Measurements from ENCODE around the gene IFNK. TPM values are rescaled to one million over a fixed set of nuclear protein-coding genes. Genes with fewer than 3 reads are reported as not detected.
A peak's percentile ranks its signal among the peaks of the same experiment; 100 is the strongest.

IFNK gene
- total and polyA plus RNA-seq, 9 donors = 0.16 to 0.22 TPM; not detected in 7

DNA sequence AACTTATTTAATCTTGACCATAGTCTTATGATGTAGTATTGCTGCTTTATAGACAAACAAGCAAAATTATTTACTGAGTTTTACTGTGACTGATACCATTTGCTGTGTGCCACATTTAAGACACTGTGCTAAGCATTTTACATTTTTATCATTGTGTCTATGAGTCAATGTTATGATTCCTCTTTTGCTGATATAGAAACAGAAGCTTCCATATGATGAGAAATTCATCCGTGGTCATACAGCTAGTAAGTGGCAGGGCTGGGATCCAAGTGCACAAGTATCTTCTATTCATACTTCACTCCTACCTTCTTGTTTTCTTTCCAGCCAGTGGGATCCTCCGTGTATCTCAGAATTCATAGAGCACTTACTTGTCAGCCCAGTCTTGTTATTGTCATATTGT lies 17.1 kb upstream of the IFNK start:
- H3K4me3 ChIP-seq (ENCODE audit: low read length) = no peak overlapping the region
- H3K27ac ChIP-seq (ENCODE audit: low read length) = no peak overlapping the region
- no peaks in the 10 kb centered on the region for H3K27me3 ChIP-seq (ENCODE audit: control insufficient read depth, insufficient read depth, low read length)
- no peaks in the 10 kb centered on the region for H3K36me3 ChIP-seq (ENCODE audit: control insufficient read depth, insufficient read depth, low read length)
- peaks cover 5% of the 10 kb centered on the region for H3K9me3 ChIP-seq (replicated peaks; ENCODE audit: control insufficient read depth, low read depth, low read length)
- WGBS (ENCODE audit: insufficient coverage) = no CpG with 5 or more reads among the region's 2 CpGs
- no peaks in the 10 kb centered on the region for H3K4me1 ChIP-seq (ENCODE audit: control insufficient read depth, insufficient read depth, low read length)
- no peak for DNase-seq

DNA sequence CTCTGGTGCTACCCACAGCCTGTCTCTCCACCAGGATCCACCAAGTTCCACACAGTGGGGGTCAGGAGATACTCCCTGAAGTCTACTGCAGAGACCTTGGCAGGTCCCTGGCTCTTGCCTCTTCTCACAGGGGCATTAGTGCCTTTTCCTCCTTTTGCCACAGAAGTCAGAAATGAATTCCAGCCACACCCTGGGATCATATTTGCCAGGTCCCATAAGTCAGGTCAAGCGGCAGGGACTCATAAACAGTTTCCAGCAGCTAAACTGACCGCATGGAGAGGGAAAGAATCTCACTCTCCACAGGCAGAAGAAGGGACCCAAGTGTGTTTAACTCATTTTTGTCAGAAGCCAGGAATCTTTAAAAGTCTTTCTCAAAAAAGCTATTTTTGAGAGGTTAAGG lies 13.3 kb upstream of the IFNK start:
- Histone ChIP-seq H3K27me3 (ENCODE audit: control insufficient read depth, insufficient read depth, low read length) (no peaks in the 10 kb centered on the region), H3K4me3 (ENCODE audit: low read length) (no peak overlapping the region), H3K27ac (ENCODE audit: low read length) (no peak overlapping the region), H3K36me3 (ENCODE audit: control insufficient read depth, insufficient read depth, low read length) (no peaks in the 10 kb centered on the region), H3K9me3 (replicated peaks; ENCODE audit: control insufficient read depth, low read depth, low read length) (no peaks in the 10 kb centered on the region), H3K4me1 (ENCODE audit: control insufficient read depth, insufficient read depth, low read length) (peaks cover 4% of the 10 kb centered on the region)
- whole genome bisulfite sequencing (ENCODE audit: insufficient coverage) = 60% methylated on average over 1 of the region's 2 CpGs
- DNase-seq = no peak

DNA sequence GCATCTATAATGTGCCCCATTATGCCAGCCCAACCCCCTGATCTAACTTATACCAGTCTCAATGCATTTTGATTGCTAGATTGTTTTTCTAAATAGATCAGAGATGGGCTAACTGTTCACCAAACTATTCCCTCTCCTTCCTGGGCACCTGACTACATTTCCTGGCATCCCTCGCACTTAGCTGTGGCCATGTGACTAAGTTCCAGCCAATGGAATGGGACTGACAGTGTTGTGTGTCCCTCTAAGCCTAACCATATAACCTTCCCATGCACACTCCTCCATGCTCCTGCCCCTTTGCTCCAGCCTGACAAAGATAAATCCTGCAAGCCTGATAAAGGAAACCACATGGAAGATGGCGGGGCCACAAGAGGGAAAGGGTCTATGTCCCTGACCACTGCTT lies 12.3 kb upstream of the IFNK start:
- no peak for DNase-seq
- Histone ChIP-seq H3K27me3 (ENCODE audit: control insufficient read depth, insufficient read depth, low read length) (no peaks in the 10 kb centered on the region), H3K4me3 (ENCODE audit: low read length) (no peak overlapping the region), H3K4me1 (ENCODE audit: control insufficient read depth, insufficient read depth, low read length) (peaks cover 4% of the 10 kb centered on the region), H3K9me3 (replicated peaks; ENCODE audit: control insufficient read depth, low read depth, low read length) (no peaks in the 10 kb centered on the region), H3K36me3 (ENCODE audit: control insufficient read depth, insufficient read depth, low read length) (no peaks in the 10 kb centered on the region), H3K27ac (ENCODE audit: low read length) (no peak overlapping the region)
- WGBS (ENCODE audit: insufficient coverage) = 100% methylated on average over 2 of the region's 2 CpGs

DNA sequence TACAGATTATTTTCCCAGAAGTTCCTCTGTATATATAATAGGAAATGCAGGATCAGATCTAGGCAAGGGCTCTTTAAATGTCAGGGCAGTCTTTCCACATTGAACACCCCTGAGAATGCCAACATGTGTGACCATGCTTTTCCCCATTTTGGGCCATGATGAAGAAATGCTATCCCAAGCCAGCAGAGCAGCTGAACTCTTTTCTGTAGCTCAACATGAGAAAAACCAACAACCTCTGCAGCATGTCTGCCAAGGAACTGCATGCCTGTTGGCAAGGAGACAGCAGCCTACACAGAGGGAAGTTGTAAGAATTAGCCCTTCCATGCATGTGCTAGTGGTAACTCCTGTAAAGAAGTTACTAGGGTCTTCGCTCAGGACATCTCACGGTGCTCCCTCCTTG lies 9.5 kb upstream of the IFNK start:
- Histone ChIP-seq H3K9me3 (replicated peaks; ENCODE audit: control insufficient read depth, low read depth, low read length) (no peaks in the 10 kb centered on the region), H3K4me3 (ENCODE audit: low read length) (no peak overlapping the region), H3K36me3 (ENCODE audit: control insufficient read depth, insufficient read depth, low read length) (no peaks in the 10 kb centered on the region), H3K27ac (ENCODE audit: low read length) (no peak overlapping the region), H3K27me3 (ENCODE audit: control insufficient read depth, insufficient read depth, low read length) (no peaks in the 10 kb centered on the region), H3K4me1 (ENCODE audit: control insufficient read depth, insufficient read depth, low read length) (peaks cover 4% of the 10 kb centered on the region)
- no CpG with 5 or more reads among the region's 2 CpGs for WGBS (ENCODE audit: insufficient coverage)
- DNase-seq = peak; percentile 85

DNA sequence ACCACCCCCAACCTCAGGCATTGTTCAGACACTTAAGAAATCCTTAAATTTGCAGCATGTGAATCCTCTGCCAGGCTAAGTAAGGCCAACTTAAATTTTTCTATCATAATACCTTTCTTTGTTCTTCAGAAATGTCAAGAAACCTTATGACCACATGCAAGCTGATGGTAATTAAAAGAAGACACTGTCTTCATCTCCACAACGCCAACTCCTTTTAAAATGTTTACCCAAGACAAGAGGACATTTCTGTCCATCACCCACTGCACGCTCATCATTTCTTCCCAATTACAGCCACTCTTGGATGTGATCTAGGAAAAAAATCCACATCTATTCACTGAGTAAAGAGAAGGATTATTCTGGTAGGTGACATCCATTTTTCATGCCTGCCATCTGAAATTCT lies 6.1 kb upstream of the IFNK start:
- no CpG with 5 or more reads among the region's 2 CpGs for WGBS (ENCODE audit: insufficient coverage)
- no peaks in the 10 kb centered on the region for H3K9me3 ChIP-seq (replicated peaks; ENCODE audit: control insufficient read depth, low read depth, low read length)
- H3K4me3 ChIP-seq (ENCODE audit: low read length) = no peak overlapping the region
- no peaks in the 10 kb centered on the region for H3K36me3 ChIP-seq (ENCODE audit: control insufficient read depth, insufficient read depth, low read length)
- DNase-seq = no peak
- H3K27ac ChIP-seq (ENCODE audit: low read length) = no peak overlapping the region
- no peaks in the 10 kb centered on the region for H3K27me3 ChIP-seq (ENCODE audit: control insufficient read depth, insufficient read depth, low read length)
- H3K4me1 ChIP-seq (ENCODE audit: control insufficient read depth, insufficient read depth, low read length) = peaks cover 4% of the 10 kb centered on the region

DNA sequence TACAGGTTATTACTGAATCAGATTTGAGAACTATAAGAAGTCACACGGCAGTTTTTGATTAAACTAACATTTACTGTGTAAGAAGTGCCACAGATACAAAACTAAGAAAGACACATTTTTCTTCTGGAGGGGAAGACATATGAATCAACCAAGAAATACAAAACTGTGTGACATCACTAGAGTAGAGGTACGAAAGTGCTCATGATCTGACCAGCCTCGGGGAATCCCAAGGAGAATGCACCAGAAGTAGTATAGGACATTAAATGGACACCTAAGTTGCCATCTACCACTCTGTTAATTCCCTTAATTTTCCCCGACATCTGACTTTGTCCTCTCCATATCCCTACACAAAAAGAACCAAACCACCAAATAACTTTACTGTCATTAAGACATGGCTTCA lies 5.3 kb upstream of the IFNK start:
- Histone ChIP-seq H3K9me3 (replicated peaks; ENCODE audit: control insufficient read depth, low read depth, low read length) (no peaks in the 10 kb centered on the region), H3K4me1 (ENCODE audit: control insufficient read depth, insufficient read depth, low read length) (peaks cover 4% of the 10 kb centered on the region), H3K27ac (ENCODE audit: low read length) (no peak overlapping the region), H3K4me3 (ENCODE audit: low read length) (no peak overlapping the region), H3K36me3 (ENCODE audit: control insufficient read depth, insufficient read depth, low read length) (no peaks in the 10 kb centered on the region), H3K27me3 (ENCODE audit: control insufficient read depth, insufficient read depth, low read length) (no peaks in the 10 kb centered on the region)
- no peak for DNase-seq
- 100% methylated on average over 1 of the region's 4 CpGs for WGBS (ENCODE audit: insufficient coverage)

DNA sequence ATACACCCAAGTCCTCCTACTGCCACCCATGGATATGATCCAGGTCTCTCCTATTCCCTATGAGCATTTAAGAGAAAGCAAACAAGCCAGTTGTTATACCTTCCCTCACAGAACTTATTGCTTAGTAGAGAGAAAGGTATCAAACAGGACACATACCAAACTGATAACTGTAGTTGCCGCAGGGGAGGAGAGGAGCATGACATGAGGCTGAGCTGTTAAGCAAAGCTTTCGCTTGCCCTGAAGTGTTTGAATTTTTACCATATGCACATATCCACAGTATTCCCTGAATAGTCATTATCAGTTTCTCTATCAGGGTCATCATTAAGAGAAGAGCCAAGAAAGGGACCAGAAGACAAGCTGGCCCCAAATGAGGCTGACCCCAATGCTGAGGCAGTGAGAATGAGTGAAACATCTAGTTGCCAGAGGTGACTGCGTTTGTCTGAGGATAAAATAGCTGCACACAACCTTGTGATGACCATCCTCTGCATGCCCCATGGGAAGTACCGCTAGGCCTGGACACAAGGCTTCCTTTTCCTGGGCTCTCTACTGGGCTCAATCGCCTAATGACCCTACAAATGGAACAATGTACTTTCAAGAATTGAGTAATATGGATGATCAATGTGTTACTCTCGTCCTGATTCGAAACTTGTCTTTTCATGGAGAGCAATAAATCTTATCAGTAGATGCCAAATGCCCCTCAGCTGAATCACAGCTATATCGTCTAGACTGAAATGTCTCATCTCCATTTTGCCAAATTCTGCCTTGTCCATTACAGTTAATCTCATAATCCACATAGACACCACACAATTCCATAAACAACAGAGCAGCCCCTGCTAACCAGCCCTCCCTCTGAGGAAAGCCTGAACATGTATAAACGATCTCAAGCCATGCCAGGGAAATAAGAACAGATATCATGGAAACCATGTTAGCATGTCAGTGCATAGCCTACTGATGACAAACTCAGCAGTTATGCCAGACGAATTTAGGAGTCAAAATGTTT lies 4.3 kb upstream of the IFNK start:
- no peak overlapping the region for H3K27ac ChIP-seq (ENCODE audit: low read length)
- no peaks in the 10 kb centered on the region for H3K27me3 ChIP-seq (ENCODE audit: control insufficient read depth, insufficient read depth, low read length)
- no peaks in the 10 kb centered on the region for H3K9me3 ChIP-seq (replicated peaks; ENCODE audit: control insufficient read depth, low read depth, low read length)
- WGBS (ENCODE audit: insufficient coverage) = 97% methylated on average over 2 of the region's 10 CpGs
- no peaks in the 10 kb centered on the region for H3K4me1 ChIP-seq (ENCODE audit: control insufficient read depth, insufficient read depth, low read length)
- no peaks in the 10 kb centered on the region for H3K36me3 ChIP-seq (ENCODE audit: control insufficient read depth, insufficient read depth, low read length)
- no peak for DNase-seq
- no peak overlapping the region for H3K4me3 ChIP-seq (ENCODE audit: low read length)

DNA sequence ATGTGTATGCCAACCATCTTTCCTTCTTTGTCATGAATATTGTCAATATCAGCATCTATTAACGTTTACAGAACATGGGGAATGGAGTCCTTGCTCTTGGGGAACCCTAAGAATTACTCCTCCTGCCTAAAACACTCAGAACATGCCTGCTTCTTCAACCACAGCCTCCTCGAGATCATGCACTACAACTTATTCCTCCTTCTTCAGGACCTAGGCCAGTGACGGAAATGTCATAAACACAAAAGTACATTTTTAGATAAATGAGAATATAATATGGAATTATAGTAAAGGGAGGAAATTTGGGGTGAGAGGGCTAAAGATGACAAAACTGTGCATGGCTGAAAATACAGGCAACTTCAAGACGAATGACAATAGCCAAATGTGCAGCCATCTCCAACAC lies 3.1 kb upstream of the IFNK start:
- Histone ChIP-seq H3K9me3 (replicated peaks; ENCODE audit: control insufficient read depth, low read depth, low read length) (no peaks in the 10 kb centered on the region), H3K36me3 (ENCODE audit: control insufficient read depth, insufficient read depth, low read length) (no peaks in the 10 kb centered on the region), H3K4me1 (ENCODE audit: control insufficient read depth, insufficient read depth, low read length) (no peaks in the 10 kb centered on the region), H3K27me3 (ENCODE audit: control insufficient read depth, insufficient read depth, low read length) (no peaks in the 10 kb centered on the region), H3K4me3 (ENCODE audit: low read length) (no peak overlapping the region), H3K27ac (ENCODE audit: low read length) (no peak overlapping the region)
- no peak for DNase-seq
- no CpG with 5 or more reads among the region's 4 CpGs for WGBS (ENCODE audit: insufficient coverage)

DNA sequence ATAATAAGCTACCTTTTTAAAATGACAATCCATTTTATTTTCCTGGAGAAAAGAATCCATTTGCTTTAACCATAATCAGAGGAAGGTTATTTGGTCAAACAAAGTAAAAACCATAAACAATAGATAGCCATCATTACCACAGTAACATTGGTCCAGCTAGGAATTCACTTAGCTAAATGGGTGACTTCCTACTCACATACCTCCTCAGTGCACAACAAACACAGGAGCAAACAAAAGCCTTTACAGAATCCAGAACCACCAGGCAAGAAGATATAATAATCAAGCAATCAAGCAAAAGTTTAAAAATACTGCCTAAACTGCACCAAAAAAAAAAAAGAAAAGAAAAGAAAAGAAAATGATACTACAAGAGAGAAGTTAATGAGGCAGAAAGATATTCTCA lies 949 bp upstream of the IFNK start:
- DNase-seq = no peak
- no peak overlapping the region for H3K4me3 ChIP-seq (ENCODE audit: low read length)
- H3K27ac ChIP-seq (ENCODE audit: low read length) = no peak overlapping the region
- H3K36me3 ChIP-seq (ENCODE audit: control insufficient read depth, insufficient read depth, low read length) = no peaks in the 10 kb centered on the region
- no peaks in the 10 kb centered on the region for H3K9me3 ChIP-seq (replicated peaks; ENCODE audit: control insufficient read depth, low read depth, low read length)
- no peaks in the 10 kb centered on the region for H3K27me3 ChIP-seq (ENCODE audit: control insufficient read depth, insufficient read depth, low read length)
- peaks cover 7% of the 10 kb centered on the region for H3K4me1 ChIP-seq (ENCODE audit: control insufficient read depth, insufficient read depth, low read length)

DNA sequence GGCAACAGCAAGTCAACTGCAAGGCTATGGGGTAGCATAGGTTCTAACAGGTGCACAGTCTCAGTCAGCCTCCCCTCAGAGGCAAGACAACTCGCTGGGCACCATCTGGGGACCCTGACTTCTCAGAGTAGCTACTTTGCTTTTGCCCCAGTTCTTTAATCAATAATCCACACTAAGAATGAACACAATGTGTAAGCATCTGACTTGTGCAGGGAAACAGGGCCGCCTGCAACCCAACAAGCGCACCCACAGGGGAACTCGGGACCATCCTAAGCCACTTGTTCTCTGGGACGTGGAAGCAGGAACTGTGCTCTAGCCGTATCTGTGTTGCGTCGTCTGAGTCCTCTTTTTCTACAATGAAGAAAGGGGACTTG lies 3.6 kb downstream of the IFNK start:
- WGBS (ENCODE audit: insufficient coverage) = 8% methylated on average over 2 of the region's 8 CpGs
- H3K27me3 ChIP-seq (ENCODE audit: control insufficient read depth, insufficient read depth, low read length) = peaks cover 5% of the 10 kb centered on the region
- peaks cover 17% of the 10 kb centered on the region for H3K4me1 ChIP-seq (ENCODE audit: control insufficient read depth, insufficient read depth, low read length)
- H3K4me3 ChIP-seq (ENCODE audit: low read length) = peak overlapping the region; percentile 73
- H3K36me3 ChIP-seq (ENCODE audit: control insufficient read depth, insufficient read depth, low read length) = no peaks in the 10 kb centered on the region
- DNase-seq = no peak
- H3K9me3 ChIP-seq (replicated peaks; ENCODE audit: control insufficient read depth, low read depth, low read length) = no peaks in the 10 kb centered on the region
- H3K27ac ChIP-seq (ENCODE audit: low read length) = peak overlapping the region; percentile 81
